GM23338 (cell line): ENCODE measurements around the gene DLL4. TPM values are rescaled to one million over a fixed set of nuclear protein-coding genes. Genes with fewer than 3 reads are reported as not detected.

ENCODE experiments used
- ATAC-seq: fragments of 200-7000 bp; cut with Tn5 transposase; 3 replicates; pipeline ENCODE4 v1.9.1; 2020
- DNase-seq: peaks from one replicate; pipeline ENCODE4 v3.0.0-alpha.2; 2015; ENCODE audit warnings: low spot score
- H2AFZ ChIP-seq: fragments of 200-600 bp; sonication (generic); 2 replicates; pipeline ENCODE4 v1.8.0; 2016; ENCODE audit warnings: antibody characterized with exemption, mild to moderate bottlenecking, moderate library complexity
- H3F3A ChIP-seq: fragments of 200-600 bp; sonication (generic); replicated peaks from 2 replicates; pipeline ENCODE4 v1.8.0; 2017; ENCODE audit warnings: antibody characterized with exemption, mixed run types, low read depth
- H3K27ac ChIP-seq: fragments of 200-600 bp; sonication (generic); 2 replicates; pipeline ENCODE4 v1.6.1; 2016; ENCODE audit warnings: low read depth
- H3K27me3 ChIP-seq: fragments of 200-600 bp; sonication (generic); 2 replicates; pipeline ENCODE4 v1.8.0; 2016; ENCODE audit warnings: mild to moderate bottlenecking, mixed run types, moderate library complexity; ENCODE audit not compliant: insufficient read depth
- H3K36me3 ChIP-seq: fragments of 200-600 bp; sonication (generic); 2 replicates; pipeline ENCODE4 v1.8.0; 2016; ENCODE audit warnings: mild to moderate bottlenecking; ENCODE audit not compliant: insufficient read depth
- H3K4me1 ChIP-seq: fragments of 200-600 bp; sonication (generic); 2 replicates; pipeline ENCODE4 v1.8.0; 2016; ENCODE audit warnings: mild to moderate bottlenecking, moderate library complexity; ENCODE audit not compliant: insufficient read depth
- H3K4me2 ChIP-seq: fragments of 200-600 bp; sonication (generic); 2 replicates; pipeline ENCODE4 v1.7.1; 2017; ENCODE audit warnings: mixed run types
- H3K4me3 ChIP-seq: fragments of 200-600 bp; sonication (generic); 2 replicates; pipeline ENCODE4 v1.6.1; 2016; ENCODE audit warnings: mixed run types
- H3K79me2 ChIP-seq: fragments of 200-600 bp; sonication (generic); replicated peaks from 2 replicates; pipeline ENCODE4 v1.8.0; 2017; ENCODE audit warnings: mild to moderate bottlenecking; ENCODE audit not compliant: insufficient read depth
- H3K9me2 ChIP-seq: fragments of 200-600 bp; sonication (generic); 2 replicates; pipeline ENCODE4 v1.8.0; 2017; ENCODE audit not compliant: insufficient read depth
- H4K20me1 ChIP-seq: fragments of 200-600 bp; sonication (generic); replicated peaks from 2 replicates; pipeline ENCODE4 v1.8.0; 2017; ENCODE audit warnings: mild to moderate bottlenecking; ENCODE audit not compliant: insufficient read depth
- H3K27ac Mint-ChIP-seq: 2 replicates; pipeline ENCODE4 v1.8.0; 2020; ENCODE audit warnings: inconsistent platforms, mild to moderate bottlenecking, moderate library complexity, mixed read lengths
- H3K27me3 Mint-ChIP-seq: 3 replicates; pipeline ENCODE4 v1.8.0; 2022; ENCODE audit warnings: low read depth, mild to moderate bottlenecking, moderate library complexity, mixed read lengths, inconsistent platforms; ENCODE audit not compliant: insufficient read depth, poor library complexity
- H3K36me3 Mint-ChIP-seq: 3 replicates; pipeline ENCODE4 v1.8.0; 2021; ENCODE audit warnings: low read depth, mild to moderate bottlenecking, inconsistent platforms, moderate library complexity, mixed read lengths
- H3K4me1 Mint-ChIP-seq: 3 replicates; pipeline ENCODE4 v1.8.0; 2020; ENCODE audit warnings: mild to moderate bottlenecking, inconsistent platforms, mixed read lengths
- H3K4me3 Mint-ChIP-seq: 3 replicates; pipeline ENCODE4 v1.8.0; 2021; ENCODE audit warnings: moderate library complexity, mild to moderate bottlenecking, inconsistent platforms, mixed read lengths
- H3K9me3 Mint-ChIP-seq: 3 replicates; pipeline ENCODE4 v1.8.0; 2020; ENCODE audit warnings: moderate library complexity, mild to moderate bottlenecking, inconsistent platforms, mixed read lengths
- CREB1 ChIP-seq: fragments of 250-450 bp; sonication (Bioruptor Pico); IDR thresholded peaks from 2 replicates; pipeline ENCODE4 v1.5.0; 2020; ENCODE audit warnings: low read depth, mild to moderate bottlenecking, moderate library complexity
- EZH2 ChIP-seq: fragments of 200-600 bp; sonication (generic); IDR thresholded peaks from one replicate; pipeline ENCODE4 v1.8.0; 2017; ENCODE audit warnings: antibody characterized with exemption, mild to moderate bottlenecking, low read depth; ENCODE audit not compliant: unreplicated experiment
- EZH2phosphoT487 ChIP-seq: fragments of 200-600 bp; sonication (generic); IDR thresholded peaks from one replicate; pipeline ENCODE4 v1.8.1; 2018; ENCODE audit warnings: antibody characterized with exemption; ENCODE audit not compliant: unreplicated experiment
- JUNB ChIP-seq: IDR thresholded peaks from one replicate; pipeline ENCODE4 v1.6.1; 2016; ENCODE audit warnings: antibody characterized with exemption; ENCODE audit not compliant: unreplicated experiment
- NANOG ChIP-seq: IDR thresholded peaks from 2 replicates; pipeline ENCODE4 v1.6.1; 2016; ENCODE audit warnings: antibody characterized with exemption, borderline replicate concordance
- POLR2AphosphoS5 ChIP-seq: IDR thresholded peaks from 2 replicates; pipeline ENCODE4 v1.6.1; 2016; ENCODE audit warnings: antibody characterized with exemption, low read depth
- STAT1 ChIP-seq: IDR thresholded peaks from one replicate; pipeline ENCODE4 v1.6.1; 2016; ENCODE audit warnings: antibody characterized with exemption; ENCODE audit not compliant: unreplicated experiment
- ZNF114 ChIP-seq: fragments of 250-450 bp; sonication (Bioruptor Pico); IDR thresholded peaks from 2 replicates; pipeline ENCODE4 v1.5.0; 2020; ENCODE audit warnings: mild to moderate bottlenecking, moderate library complexity
- ZNF331 ChIP-seq: fragments of 250-450 bp; sonication (Bioruptor Pico); IDR thresholded peaks from 2 replicates; pipeline ENCODE4 v1.5.0; 2020; ENCODE audit warnings: low read depth, mild to moderate bottlenecking, moderate library complexity
- polyA plus RNA-seq: library from polyadenylated mRNA; unstranded; fragments of >200 nt; fragmentation: Nextera tagmentation; extraction: Ambion mirVana; gene quantifications from 2 replicates; pipeline ENCODE4 v1.2.1, GENCODE V29; 2016
- total RNA-seq: library from RNA; depleted of rRNA; stranded (reverse); fragments of >200 nt; shearing (Covaris generic); gene quantifications from 2 replicates; pipeline ENCODE4 v1.2.3, GENCODE V29; 2014
- TF ChIP-seq, protein P1 (sequence below), 2 experiments: fragments of 200-600 bp in 1 of 2; sonication (generic) in 1 of 2; conservative IDR thresholded peaks; 2 replicates each; pipeline versions ENCODE4 v1.5.1 to v1.6.1; 2016 to 2017; ENCODE audit warnings: antibody characterized with exemption in 2 of 2, low read depth in 2 of 2, mild to moderate bottlenecking in 2 of 2, moderate library complexity in 1 of 2
- TF ChIP-seq, protein P2 (sequence below): IDR thresholded peaks from one replicate; pipeline ENCODE4 v1.6.1; 2018; ENCODE audit warnings: antibody characterized with exemption; ENCODE audit not compliant: unreplicated experiment
- TF ChIP-seq, protein P3 (sequence below): IDR thresholded peaks from 2 replicates; pipeline ENCODE4 v1.6.1; 2016; ENCODE audit warnings: antibody characterized with exemption
- TF ChIP-seq, protein P4 (sequence below): fragments of 250-450 bp; sonication (Bioruptor Pico); IDR thresholded peaks from 2 replicates; pipeline ENCODE4 v1.5.0; 2020; ENCODE audit warnings: mild to moderate bottlenecking, moderate library complexity

Gene DLL4
- total and polyA plus RNA-seq, 2 experiments from 2014 or later: 0.31 to 0.99 TPM

DNA sequence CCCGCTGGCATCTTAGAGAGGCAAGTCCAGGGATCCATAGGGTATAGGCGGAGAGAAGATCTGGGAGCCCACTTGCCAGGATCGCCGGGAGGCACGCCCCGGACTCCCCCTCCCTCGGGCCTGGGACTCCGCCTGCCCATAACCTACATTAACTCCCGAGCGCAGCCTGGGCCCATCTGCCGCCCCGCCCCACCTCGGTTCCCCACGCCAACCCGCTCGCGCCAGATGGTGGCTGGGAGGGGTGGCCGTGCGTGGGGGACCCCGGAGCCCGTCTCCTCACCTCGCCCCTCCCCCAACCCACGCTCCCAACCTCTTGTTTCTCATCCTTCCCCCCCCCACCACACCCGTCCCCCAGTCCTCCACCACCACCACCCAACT, 1.7 kb upstream of the DLL4 start:
- peaks cover 16% of the 10 kb centered on the region; the same call in 1 of the 2 replicates for H4K20me1 ChIP-seq
- Mint-ChIP-seq H3K9me3 (no peaks in the 10 kb centered on the region; the same call in 2 of the 3 replicates), H3K27ac (no peak overlapping the region), H3K4me3 (peak overlapping the region; percentile 67), H3K27me3 (peaks cover 100% of the 10 kb centered on the region), H3K4me1 (peaks cover 41% of the 10 kb centered on the region), H3K36me3 (no peaks in the 10 kb centered on the region; the same call in 2 of the 3 replicates)
- DNase-seq (peak; percentile 56), ATAC-seq (no peak)
- H3K4me2 ChIP-seq: peak overlapping the region; percentile 99
- H3K4me3 ChIP-seq: peak overlapping the region; percentile 88
- no peaks in the 10 kb centered on the region for H3K36me3 ChIP-seq
- no peaks in the 10 kb centered on the region for H3K9me2 ChIP-seq
- peaks cover 23% of the 10 kb centered on the region for H3K4me1 ChIP-seq
- TF ChIP-seq EZH2: no peak
- no peak for TF ChIP-seq EZH2phosphoT487
- no peak for TF ChIP-seq ZNF114
- TF ChIP-seq, protein P1, sequence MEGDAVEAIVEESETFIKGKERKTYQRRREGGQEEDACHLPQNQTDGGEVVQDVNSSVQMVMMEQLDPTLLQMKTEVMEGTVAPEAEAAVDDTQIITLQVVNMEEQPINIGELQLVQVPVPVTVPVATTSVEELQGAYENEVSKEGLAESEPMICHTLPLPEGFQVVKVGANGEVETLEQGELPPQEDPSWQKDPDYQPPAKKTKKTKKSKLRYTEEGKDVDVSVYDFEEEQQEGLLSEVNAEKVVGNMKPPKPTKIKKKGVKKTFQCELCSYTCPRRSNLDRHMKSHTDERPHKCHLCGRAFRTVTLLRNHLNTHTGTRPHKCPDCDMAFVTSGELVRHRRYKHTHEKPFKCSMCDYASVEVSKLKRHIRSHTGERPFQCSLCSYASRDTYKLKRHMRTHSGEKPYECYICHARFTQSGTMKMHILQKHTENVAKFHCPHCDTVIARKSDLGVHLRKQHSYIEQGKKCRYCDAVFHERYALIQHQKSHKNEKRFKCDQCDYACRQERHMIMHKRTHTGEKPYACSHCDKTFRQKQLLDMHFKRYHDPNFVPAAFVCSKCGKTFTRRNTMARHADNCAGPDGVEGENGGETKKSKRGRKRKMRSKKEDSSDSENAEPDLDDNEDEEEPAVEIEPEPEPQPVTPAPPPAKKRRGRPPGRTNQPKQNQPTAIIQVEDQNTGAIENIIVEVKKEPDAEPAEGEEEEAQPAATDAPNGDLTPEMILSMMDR (conservative IDR thresholded peaks at IDR 0.05; ENCODE audit: low read depth in 2 of 2): no peak
- TF ChIP-seq, protein P2, sequence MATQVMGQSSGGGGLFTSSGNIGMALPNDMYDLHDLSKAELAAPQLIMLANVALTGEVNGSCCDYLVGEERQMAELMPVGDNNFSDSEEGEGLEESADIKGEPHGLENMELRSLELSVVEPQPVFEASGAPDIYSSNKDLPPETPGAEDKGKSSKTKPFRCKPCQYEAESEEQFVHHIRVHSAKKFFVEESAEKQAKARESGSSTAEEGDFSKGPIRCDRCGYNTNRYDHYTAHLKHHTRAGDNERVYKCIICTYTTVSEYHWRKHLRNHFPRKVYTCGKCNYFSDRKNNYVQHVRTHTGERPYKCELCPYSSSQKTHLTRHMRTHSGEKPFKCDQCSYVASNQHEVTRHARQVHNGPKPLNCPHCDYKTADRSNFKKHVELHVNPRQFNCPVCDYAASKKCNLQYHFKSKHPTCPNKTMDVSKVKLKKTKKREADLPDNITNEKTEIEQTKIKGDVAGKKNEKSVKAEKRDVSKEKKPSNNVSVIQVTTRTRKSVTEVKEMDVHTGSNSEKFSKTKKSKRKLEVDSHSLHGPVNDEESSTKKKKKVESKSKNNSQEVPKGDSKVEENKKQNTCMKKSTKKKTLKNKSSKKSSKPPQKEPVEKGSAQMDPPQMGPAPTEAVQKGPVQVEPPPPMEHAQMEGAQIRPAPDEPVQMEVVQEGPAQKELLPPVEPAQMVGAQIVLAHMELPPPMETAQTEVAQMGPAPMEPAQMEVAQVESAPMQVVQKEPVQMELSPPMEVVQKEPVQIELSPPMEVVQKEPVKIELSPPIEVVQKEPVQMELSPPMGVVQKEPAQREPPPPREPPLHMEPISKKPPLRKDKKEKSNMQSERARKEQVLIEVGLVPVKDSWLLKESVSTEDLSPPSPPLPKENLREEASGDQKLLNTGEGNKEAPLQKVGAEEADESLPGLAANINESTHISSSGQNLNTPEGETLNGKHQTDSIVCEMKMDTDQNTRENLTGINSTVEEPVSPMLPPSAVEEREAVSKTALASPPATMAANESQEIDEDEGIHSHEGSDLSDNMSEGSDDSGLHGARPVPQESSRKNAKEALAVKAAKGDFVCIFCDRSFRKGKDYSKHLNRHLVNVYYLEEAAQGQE: no peak
- TF ChIP-seq, protein P3, sequence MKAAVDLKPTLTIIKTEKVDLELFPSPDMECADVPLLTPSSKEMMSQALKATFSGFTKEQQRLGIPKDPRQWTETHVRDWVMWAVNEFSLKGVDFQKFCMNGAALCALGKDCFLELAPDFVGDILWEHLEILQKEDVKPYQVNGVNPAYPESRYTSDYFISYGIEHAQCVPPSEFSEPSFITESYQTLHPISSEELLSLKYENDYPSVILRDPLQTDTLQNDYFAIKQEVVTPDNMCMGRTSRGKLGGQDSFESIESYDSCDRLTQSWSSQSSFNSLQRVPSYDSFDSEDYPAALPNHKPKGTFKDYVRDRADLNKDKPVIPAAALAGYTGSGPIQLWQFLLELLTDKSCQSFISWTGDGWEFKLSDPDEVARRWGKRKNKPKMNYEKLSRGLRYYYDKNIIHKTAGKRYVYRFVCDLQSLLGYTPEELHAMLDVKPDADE: no peak
- TF ChIP-seq POLR2AphosphoS5: no peak
- TF ChIP-seq STAT1: no peak
- no peak for TF ChIP-seq JUNB
- TF ChIP-seq CREB1 (CRISPR knock-in tag): no peak
- no peak for TF ChIP-seq ZNF331 (CRISPR knock-in tag)
- no peak for TF ChIP-seq NANOG
- TF ChIP-seq, protein P4, sequence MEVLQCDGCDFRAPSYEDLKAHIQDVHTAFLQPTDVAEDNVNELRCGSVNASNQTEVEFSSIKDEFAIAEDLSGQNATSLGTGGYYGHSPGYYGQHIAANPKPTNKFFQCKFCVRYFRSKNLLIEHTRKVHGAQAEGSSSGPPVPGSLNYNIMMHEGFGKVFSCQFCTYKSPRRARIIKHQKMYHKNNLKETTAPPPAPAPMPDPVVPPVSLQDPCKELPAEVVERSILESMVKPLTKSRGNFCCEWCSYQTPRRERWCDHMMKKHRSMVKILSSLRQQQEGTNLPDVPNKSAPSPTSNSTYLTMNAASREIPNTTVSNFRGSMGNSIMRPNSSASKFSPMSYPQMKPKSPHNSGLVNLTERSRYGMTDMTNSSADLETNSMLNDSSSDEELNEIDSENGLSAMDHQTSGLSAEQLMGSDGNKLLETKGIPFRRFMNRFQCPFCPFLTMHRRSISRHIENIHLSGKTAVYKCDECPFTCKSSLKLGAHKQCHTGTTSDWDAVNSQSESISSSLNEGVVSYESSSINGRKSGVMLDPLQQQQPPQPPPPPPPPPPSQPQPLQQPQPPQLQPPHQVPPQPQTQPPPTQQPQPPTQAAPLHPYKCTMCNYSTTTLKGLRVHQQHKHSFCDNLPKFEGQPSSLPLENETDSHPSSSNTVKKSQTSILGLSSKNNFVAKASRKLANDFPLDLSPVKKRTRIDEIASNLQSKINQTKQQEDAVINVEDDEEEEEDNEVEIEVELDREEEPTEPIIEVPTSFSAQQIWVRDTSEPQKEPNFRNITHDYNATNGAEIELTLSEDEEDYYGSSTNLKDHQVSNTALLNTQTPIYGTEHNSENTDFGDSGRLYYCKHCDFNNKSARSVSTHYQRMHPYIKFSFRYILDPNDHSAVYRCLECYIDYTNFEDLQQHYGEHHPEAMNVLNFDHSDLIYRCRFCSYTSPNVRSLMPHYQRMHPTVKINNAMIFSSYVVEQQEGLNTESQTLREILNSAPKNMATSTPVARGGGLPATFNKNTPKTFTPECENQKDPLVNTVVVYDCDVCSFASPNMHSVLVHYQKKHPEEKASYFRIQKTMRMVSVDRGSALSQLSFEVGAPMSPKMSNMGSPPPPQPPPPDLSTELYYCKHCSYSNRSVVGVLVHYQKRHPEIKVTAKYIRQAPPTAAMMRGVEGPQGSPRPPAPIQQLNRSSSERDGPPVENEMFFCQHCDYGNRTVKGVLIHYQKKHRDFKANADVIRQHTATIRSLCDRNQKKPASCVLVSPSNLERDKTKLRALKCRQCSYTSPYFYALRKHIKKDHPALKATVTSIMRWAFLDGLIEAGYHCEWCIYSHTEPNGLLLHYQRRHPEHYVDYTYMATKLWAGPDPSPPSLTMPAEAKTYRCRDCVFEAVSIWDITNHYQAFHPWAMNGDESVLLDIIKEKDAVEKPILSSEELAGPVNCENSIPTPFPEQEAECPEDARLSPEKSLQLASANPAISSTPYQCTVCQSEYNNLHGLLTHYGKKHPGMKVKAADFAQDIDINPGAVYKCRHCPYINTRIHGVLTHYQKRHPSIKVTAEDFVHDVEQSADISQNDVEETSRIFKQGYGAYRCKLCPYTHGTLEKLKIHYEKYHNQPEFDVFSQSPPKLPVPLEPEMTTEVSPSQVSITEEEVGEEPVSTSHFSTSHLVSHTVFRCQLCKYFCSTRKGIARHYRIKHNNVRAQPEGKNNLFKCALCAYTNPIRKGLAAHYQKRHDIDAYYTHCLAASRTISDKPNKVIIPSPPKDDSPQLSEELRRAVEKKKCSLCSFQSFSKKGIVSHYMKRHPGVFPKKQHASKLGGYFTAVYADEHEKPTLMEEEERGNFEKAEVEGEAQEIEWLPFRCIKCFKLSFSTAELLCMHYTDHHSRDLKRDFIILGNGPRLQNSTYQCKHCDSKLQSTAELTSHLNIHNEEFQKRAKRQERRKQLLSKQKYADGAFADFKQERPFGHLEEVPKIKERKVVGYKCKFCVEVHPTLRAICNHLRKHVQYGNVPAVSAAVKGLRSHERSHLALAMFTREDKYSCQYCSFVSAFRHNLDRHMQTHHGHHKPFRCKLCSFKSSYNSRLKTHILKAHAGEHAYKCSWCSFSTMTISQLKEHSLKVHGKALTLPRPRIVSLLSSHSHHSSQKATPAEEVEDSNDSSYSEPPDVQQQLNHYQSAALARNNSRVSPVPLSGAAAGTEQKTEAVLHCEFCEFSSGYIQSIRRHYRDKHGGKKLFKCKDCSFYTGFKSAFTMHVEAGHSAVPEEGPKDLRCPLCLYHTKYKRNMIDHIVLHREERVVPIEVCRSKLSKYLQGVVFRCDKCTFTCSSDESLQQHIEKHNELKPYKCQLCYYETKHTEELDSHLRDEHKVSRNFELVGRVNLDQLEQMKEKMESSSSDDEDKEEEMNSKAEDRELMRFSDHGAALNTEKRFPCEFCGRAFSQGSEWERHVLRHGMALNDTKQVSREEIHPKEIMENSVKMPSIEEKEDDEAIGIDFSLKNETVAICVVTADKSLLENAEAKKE (CRISPR knock-in tag): no peak
- H2AFZ ChIP-seq: no peak overlapping the region
- H3K27ac ChIP-seq: no peak overlapping the region
- peaks cover 100% of the 10 kb centered on the region for H3K27me3 ChIP-seq
- H3K79me2 ChIP-seq: no peaks in the 10 kb centered on the region
- peaks cover 19% of the 10 kb centered on the region for H3F3A ChIP-seq
